Type B pancreatic cell (in vitro differentiated cells): ENCODE data around the gene CNPY4. TPM values are rescaled to one million over a fixed set of nuclear protein-coding genes. Genes with fewer than 3 reads are reported as not detected.

Experiments used
- DNase-seq: peaks from one replicate; pipeline ENCODE4 v3.0.0; 2021; ENCODE audit warnings: mixed read lengths; ENCODE audit not compliant: unreplicated experiment; ENCODE audit errors: extremely low spot score
- H3K27ac Mint-ChIP-seq: 2 replicates; pipeline ENCODE4 v1.8.0; 2021; ENCODE audit warnings: mild to moderate bottlenecking, mixed read lengths
- H3K27me3 Mint-ChIP-seq: 2 replicates; pipeline ENCODE4 v1.8.0; 2021; ENCODE audit warnings: mixed read lengths
- H3K36me3 Mint-ChIP-seq: 2 replicates; pipeline ENCODE4 v1.8.0; 2021; ENCODE audit warnings: mixed read lengths
- H3K4me1 Mint-ChIP-seq: one replicate; pipeline ENCODE4 v1.8.0; 2021; ENCODE audit warnings: mixed read lengths; ENCODE audit not compliant: unreplicated experiment
- H3K4me3 Mint-ChIP-seq: 2 replicates; pipeline ENCODE4 v1.8.0; 2021; ENCODE audit warnings: mild to moderate bottlenecking, mixed read lengths
- H3K9me3 Mint-ChIP-seq: 2 replicates; pipeline ENCODE4 v1.8.0; 2021; ENCODE audit warnings: mixed read lengths
- total RNA-seq: library from RNA; stranded (reverse); gene quantifications from 2 replicates; pipeline ENCODE4 v1.2.1, GENCODE V29; 2021; ENCODE audit warnings: low replicate concordance
- TF ChIP-seq, protein P1 (sequence below): fragments of 200-600 bp; sonication (generic); conservative IDR thresholded peaks from 2 replicates; pipeline ENCODE4 v1.5.0; 2021; ENCODE audit warnings: antibody characterized with exemption, mild to moderate bottlenecking

The CNPY4 gene
- total RNA-seq, 1 donor from 2014 or later: 36.0 TPM

DNA sequence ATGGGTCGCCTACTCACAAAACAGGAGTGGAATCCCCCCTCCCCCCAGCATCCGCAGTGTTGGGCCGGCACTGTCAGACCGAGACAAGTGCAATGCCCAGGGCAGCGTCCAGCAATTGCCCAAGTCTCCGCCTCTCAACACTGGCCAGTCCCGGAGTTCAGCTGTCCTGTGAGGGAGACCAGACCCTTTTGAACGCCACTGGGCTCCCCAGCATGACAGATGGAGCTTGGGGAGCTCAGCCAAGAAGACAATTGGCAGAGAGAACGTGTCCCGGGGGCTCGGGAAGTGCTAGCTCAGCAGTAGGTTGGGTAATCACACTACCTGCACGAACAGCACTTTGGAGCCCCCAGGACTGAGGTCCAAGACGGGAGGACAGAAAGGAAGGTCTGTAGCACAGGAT, 25.9 kb upstream of the CNPY4 start:
- Mint-ChIP-seq H3K4me3 (no peak overlapping the region), H3K27ac (peak overlapping the region; percentile 56), H3K36me3 (peaks cover 37% of the 10 kb centered on the region), H3K9me3 (no peaks in the 10 kb centered on the region), H3K4me1 (peaks cover 32% of the 10 kb centered on the region), H3K27me3 (no peaks in the 10 kb centered on the region)
- no peak for DNase-seq
- TF ChIP-seq, protein P1, sequence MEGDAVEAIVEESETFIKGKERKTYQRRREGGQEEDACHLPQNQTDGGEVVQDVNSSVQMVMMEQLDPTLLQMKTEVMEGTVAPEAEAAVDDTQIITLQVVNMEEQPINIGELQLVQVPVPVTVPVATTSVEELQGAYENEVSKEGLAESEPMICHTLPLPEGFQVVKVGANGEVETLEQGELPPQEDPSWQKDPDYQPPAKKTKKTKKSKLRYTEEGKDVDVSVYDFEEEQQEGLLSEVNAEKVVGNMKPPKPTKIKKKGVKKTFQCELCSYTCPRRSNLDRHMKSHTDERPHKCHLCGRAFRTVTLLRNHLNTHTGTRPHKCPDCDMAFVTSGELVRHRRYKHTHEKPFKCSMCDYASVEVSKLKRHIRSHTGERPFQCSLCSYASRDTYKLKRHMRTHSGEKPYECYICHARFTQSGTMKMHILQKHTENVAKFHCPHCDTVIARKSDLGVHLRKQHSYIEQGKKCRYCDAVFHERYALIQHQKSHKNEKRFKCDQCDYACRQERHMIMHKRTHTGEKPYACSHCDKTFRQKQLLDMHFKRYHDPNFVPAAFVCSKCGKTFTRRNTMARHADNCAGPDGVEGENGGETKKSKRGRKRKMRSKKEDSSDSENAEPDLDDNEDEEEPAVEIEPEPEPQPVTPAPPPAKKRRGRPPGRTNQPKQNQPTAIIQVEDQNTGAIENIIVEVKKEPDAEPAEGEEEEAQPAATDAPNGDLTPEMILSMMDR: no peak

DNA sequence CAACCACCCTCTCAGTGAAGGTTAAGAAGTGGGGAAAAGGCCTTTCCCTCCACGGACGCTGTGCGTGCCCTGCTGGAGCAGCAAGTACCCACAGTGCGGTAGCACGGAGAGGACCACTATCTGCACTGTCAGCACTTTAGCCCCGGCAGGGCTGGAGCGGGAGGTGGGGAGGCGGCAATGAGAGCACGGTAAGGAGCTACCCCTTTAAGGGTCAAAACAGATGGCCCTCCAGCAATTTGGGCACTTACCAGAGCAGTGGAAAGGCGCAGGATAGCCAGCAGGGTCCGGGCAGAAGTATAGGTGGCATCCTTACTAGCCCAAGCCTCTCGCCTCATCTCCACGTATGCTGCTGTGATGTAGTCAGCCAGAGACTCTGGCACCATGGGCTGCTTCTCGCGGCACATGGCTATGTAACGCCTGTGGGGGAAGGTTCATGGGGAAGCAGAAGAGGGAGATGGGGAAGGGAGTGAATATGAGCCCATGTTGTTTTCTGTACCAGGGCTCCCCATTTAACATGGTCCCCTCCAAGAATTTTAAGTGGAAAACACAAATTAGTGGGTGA, 25.4 kb upstream of the CNPY4 start:
- no peak for DNase-seq
- TF ChIP-seq, protein P1: no peak
- no peak overlapping the region for H3K4me3 Mint-ChIP-seq
- no peaks in the 10 kb centered on the region for H3K9me3 Mint-ChIP-seq
- peak overlapping the region; percentile 56 for H3K27ac Mint-ChIP-seq
- no peaks in the 10 kb centered on the region for H3K27me3 Mint-ChIP-seq
- peaks cover 42% of the 10 kb centered on the region for H3K36me3 Mint-ChIP-seq
- H3K4me1 Mint-ChIP-seq: peaks cover 37% of the 10 kb centered on the region

GRCh38 chr7:100095289-100095688, 24.1 kb upstream of the CNPY4 start:
- TF ChIP-seq, protein P1: no peak
- Mint-ChIP-seq H3K27ac (peak overlapping the region; percentile 58), H3K36me3 (peaks cover 49% of the 10 kb centered on the region), H3K9me3 (no peaks in the 10 kb centered on the region), H3K4me3 (no peak overlapping the region), H3K27me3 (no peaks in the 10 kb centered on the region), H3K4me1 (peaks cover 40% of the 10 kb centered on the region)
- no peak for DNase-seq

DNA sequence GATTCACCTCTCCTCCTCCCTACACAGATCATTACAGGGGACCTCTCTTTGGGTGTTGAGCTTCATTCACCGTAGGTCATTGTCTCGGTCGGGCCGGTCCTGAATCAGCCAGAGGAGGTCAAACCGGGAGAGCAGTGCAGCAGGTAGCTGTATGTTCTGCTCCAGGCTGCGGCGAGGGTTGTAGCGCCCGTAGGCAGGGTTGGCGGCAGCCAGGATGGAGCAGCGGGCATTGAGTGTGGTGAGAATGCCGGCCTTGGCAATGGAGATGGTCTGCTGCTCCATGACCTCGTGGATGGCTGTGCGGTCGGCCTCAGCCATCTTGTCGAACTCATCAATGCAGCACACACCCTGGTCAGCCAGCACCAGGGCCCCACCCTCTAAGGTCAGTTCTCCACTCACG, 23.7 kb upstream of the CNPY4 start:
- peak overlapping the region; percentile 58 for H3K27ac Mint-ChIP-seq
- DNase-seq: no peak

GRCh38 chr7:100098913-100099312, 20.5 kb upstream of the CNPY4 start:
- Mint-ChIP-seq H3K9me3 (no peaks in the 10 kb centered on the region), H3K36me3 (peaks cover 41% of the 10 kb centered on the region), H3K4me3 (peak overlapping the region; percentile 96), H3K27me3 (no peaks in the 10 kb centered on the region), H3K4me1 (peaks cover 42% of the 10 kb centered on the region), H3K27ac (peak overlapping the region; percentile 98)
- DNase-seq: no peak
- TF ChIP-seq, protein P1: no peak

More for the DNA sequence above, 23.7 kb upstream of the CNPY4 start:
- peaks cover 40% of the 10 kb centered on the region for H3K4me1 Mint-ChIP-seq
- TF ChIP-seq, protein P1: no peak
- H3K4me3 Mint-ChIP-seq: no peak overlapping the region
- no peaks in the 10 kb centered on the region for H3K27me3 Mint-ChIP-seq
- no peaks in the 10 kb centered on the region for H3K9me3 Mint-ChIP-seq
- H3K36me3 Mint-ChIP-seq: peaks cover 49% of the 10 kb centered on the region
